Keratinocyte (primary cell): ENCODE results near the gene PTGR3. TPM values are rescaled to one million over a fixed set of nuclear protein-coding genes. Genes with fewer than 3 reads are reported as not detected.

ENCODE experiments used
- DNase-seq: peaks from one replicate; pipeline ENCODE4 v3.0.0-alpha.2; 2011; ENCODE audit warnings: low read depth, missing footprints, low spot score
- FAIRE-seq: peaks from 2 replicates; lab custom pipeline; 2011; peaks lifted over from hg19 to GRCh38; lab: Jason Lieb, UNC
- H2AFZ ChIP-seq: 2 replicates; pipeline ENCODE4 v1.6.0; 2012; ENCODE audit warnings: low read length, control low read depth, inconsistent platforms; ENCODE audit not compliant: control insufficient read depth
- H3K27ac ChIP-seq: 2 replicates; pipeline ENCODE4 v1.5.1; 2011; ENCODE audit warnings: low read length; ENCODE audit not compliant: control insufficient read depth, insufficient read depth
- H3K27me3 ChIP-seq: 3 replicates; pipeline ENCODE4 v1.6.0; 2011; ENCODE audit warnings: low read length; ENCODE audit not compliant: control insufficient read depth, insufficient read depth; ENCODE audit errors: extremely low read depth
- H3K36me3 ChIP-seq, 2 experiments: 2 replicates in 1 of 2; 3 replicates in 1 of 2; pipeline ENCODE4 v1.5.1; 2011; ENCODE audit warnings: low read length in 2 of 2, mild to moderate bottlenecking in 1 of 2; ENCODE audit not compliant: control insufficient read depth in 2 of 2, insufficient read depth in 2 of 2; ENCODE audit errors: extremely low read depth in 1 of 2
- H3K4me1 ChIP-seq: 3 replicates; pipeline ENCODE4 v1.5.1; 2011; ENCODE audit warnings: low read length; ENCODE audit not compliant: control insufficient read depth, insufficient read depth; ENCODE audit errors: extremely low read depth
- H3K4me2 ChIP-seq: 3 replicates; pipeline ENCODE4 v1.6.0; 2011; ENCODE audit warnings: low read depth, low read length; ENCODE audit not compliant: control insufficient read depth, insufficient read depth; ENCODE audit errors: extremely low read depth
- H3K4me3 ChIP-seq, 3 experiments: fragments of 200-600 bp in 1 of 3; sonication (generic) in 1 of 3; 2 replicates in 2 of 3; 3 replicates in 1 of 3; pipeline ENCODE4 v1.5.1; 2011 to 2016; ENCODE audit warnings: low read length in 3 of 3, mild to moderate bottlenecking in 3 of 3, control low read depth in 2 of 3, inconsistent platforms in 1 of 3, low read depth in 1 of 3, mixed read lengths in 1 of 3, mixed run types in 1 of 3, moderate library complexity in 1 of 3; ENCODE audit not compliant: control insufficient read depth in 2 of 3, insufficient read depth in 2 of 3; ENCODE audit errors: extremely low read depth in 1 of 3
- H3K79me2 ChIP-seq: 2 replicates; pipeline ENCODE4 v1.6.0; 2012; ENCODE audit warnings: low read length; ENCODE audit not compliant: control insufficient read depth, insufficient read depth
- H3K9ac ChIP-seq: 3 replicates; pipeline ENCODE4 v1.6.0; 2011; ENCODE audit warnings: low read length; ENCODE audit not compliant: control insufficient read depth, insufficient read depth; ENCODE audit errors: extremely low read depth
- H3K9me1 ChIP-seq: 3 replicates; pipeline ENCODE4 v1.6.0; 2011; ENCODE audit warnings: low read length; ENCODE audit not compliant: control insufficient read depth, insufficient read depth; ENCODE audit errors: extremely low read depth
- H3K9me3 ChIP-seq: 2 replicates; pipeline ENCODE4 v1.5.1; 2012; ENCODE audit warnings: low read depth, low read length; ENCODE audit not compliant: control insufficient read depth
- H4K20me1 ChIP-seq: 3 replicates; pipeline ENCODE4 v1.6.0; 2011; ENCODE audit warnings: low read length; ENCODE audit not compliant: control insufficient read depth, insufficient read depth; ENCODE audit errors: extremely low read depth
- EZH2 ChIP-seq: IDR thresholded peaks from one replicate; pipeline ENCODE4 v1.6.1; 2012; ENCODE audit warnings: inconsistent platforms, mild to moderate bottlenecking, low read length, moderate library complexity
- dilution Hi-C: fragments of 300-500 bp; cut with MboI; formaldehyde crosslinking; loops from one replicate; pipeline ENCODE4 v1.7.0; 2020; ENCODE audit warnings: low sequenced_read_pairs; ENCODE audit not compliant: extremely low pct_ligation_motif_present
- polyA plus RNA-seq, 5 experiments: library from polyadenylated mRNA; depleted of rRNA in 3 of 5; stranded (reverse) in 3 of 5; stranded (forward) in 1 of 5; unstranded in 1 of 5; fragments of >200 nt; gene quantifications; 1 replicate in 1 of 5; 2 replicates in 3 of 5; 3 replicates in 1 of 5; pipeline versions ENCODE4 v1.2.1 to v1.2.3, GENCODE V29; 2011 to 2012; ENCODE audit warnings: missing spikeins in 2 of 5, low read depth in 1 of 5, low replicate concordance in 1 of 5
- TF ChIP-seq, protein P1 (sequence below), 3 experiments: IDR thresholded peaks in 1 of 3; conservative IDR thresholded peaks in 1 of 3; optimal IDR thresholded peaks in 1 of 3; 2 replicates in 2 of 3; 3 replicates in 1 of 3; pipeline versions ENCODE3 to v1.5.1; 2011; ENCODE audit warnings: low read length in 3 of 3, mild to moderate bottlenecking in 3 of 3, moderate library complexity in 2 of 3, control low read depth in 1 of 3, inconsistent platforms in 1 of 3; ENCODE audit not compliant: insufficient read depth in 2 of 3; ENCODE audit errors: extremely low read depth in 1 of 3

Gene PTGR3
- polyA plus RNA-seq, 1 donor (not counting 4 experiments of a cell fraction or from before 2014, with no cell fraction given): 25.2 TPM

GRCh38 chr18:75169411-75169810 lies 39.5 kb downstream of the PTGR3 start:
- H3K79me2 ChIP-seq: no peaks in the 10 kb centered on the region
- no peaks in the 10 kb centered on the region for H3K9me1 ChIP-seq
- dilution Hi-C loops: no loop called here
- no peak for FAIRE-seq
- no peak overlapping the region for H3K27ac ChIP-seq
- H4K20me1 ChIP-seq: no peaks in the 10 kb centered on the region
- no peaks in the 10 kb centered on the region for H3K36me3 ChIP-seq
- no peaks in the 10 kb centered on the region for H3K27me3 ChIP-seq
- no peak for TF ChIP-seq EZH2
- TF ChIP-seq, protein P1, sequence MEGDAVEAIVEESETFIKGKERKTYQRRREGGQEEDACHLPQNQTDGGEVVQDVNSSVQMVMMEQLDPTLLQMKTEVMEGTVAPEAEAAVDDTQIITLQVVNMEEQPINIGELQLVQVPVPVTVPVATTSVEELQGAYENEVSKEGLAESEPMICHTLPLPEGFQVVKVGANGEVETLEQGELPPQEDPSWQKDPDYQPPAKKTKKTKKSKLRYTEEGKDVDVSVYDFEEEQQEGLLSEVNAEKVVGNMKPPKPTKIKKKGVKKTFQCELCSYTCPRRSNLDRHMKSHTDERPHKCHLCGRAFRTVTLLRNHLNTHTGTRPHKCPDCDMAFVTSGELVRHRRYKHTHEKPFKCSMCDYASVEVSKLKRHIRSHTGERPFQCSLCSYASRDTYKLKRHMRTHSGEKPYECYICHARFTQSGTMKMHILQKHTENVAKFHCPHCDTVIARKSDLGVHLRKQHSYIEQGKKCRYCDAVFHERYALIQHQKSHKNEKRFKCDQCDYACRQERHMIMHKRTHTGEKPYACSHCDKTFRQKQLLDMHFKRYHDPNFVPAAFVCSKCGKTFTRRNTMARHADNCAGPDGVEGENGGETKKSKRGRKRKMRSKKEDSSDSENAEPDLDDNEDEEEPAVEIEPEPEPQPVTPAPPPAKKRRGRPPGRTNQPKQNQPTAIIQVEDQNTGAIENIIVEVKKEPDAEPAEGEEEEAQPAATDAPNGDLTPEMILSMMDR (optimal IDR thresholded peaks at IDR 0.05 in 1 of 3, IDR thresholded peaks at IDR 0.05 in 1 of 3, conservative IDR thresholded peaks at IDR 0.05 in 1 of 3; ENCODE audit: extremely low read depth in 1 of 3, insufficient read depth in 2 of 3, low read length in 3 of 3): no peak
- H3K9me3 ChIP-seq: no peaks in the 10 kb centered on the region
- DNase-seq: no peak
- H3K9ac ChIP-seq: no peak overlapping the region
- H3K4me3 ChIP-seq: no peak overlapping the region
- no peak overlapping the region for H3K4me2 ChIP-seq
- H2AFZ ChIP-seq: no peak overlapping the region
- no peaks in the 10 kb centered on the region for H3K4me1 ChIP-seq

- H3K36me3 ChIP-seq: no peaks in the 10 kb centered on the region
- no peak overlapping the region for H2AFZ ChIP-seq
- H3K79me2 ChIP-seq: no peaks in the 10 kb centered on the region
- dilution Hi-C loops: no loop called here
- no peak overlapping the region for H3K9ac ChIP-seq
- H3K27ac ChIP-seq: no peak overlapping the region
- FAIRE-seq: no peak
- no peaks in the 10 kb centered on the region for H3K27me3 ChIP-seq
- H3K4me2 ChIP-seq: no peak overlapping the region
- no peaks in the 10 kb centered on the region for H3K9me3 ChIP-seq
- no peaks in the 10 kb centered on the region for H3K4me1 ChIP-seq
- DNase-seq: no peak
- no peak overlapping the region for H3K4me3 ChIP-seq
- no peaks in the 10 kb centered on the region for H4K20me1 ChIP-seq
- H3K9me1 ChIP-seq: no peaks in the 10 kb centered on the region
- TF ChIP-seq EZH2: no peak
- TF ChIP-seq, protein P1 (optimal IDR thresholded peaks at IDR 0.05 in 1 of 3, IDR thresholded peaks at IDR 0.05 in 1 of 3, conservative IDR thresholded peaks at IDR 0.05 in 1 of 3; ENCODE audit: extremely low read depth in 1 of 3, insufficient read depth in 2 of 3, low read length in 3 of 3): no peak
Observed at GRCh38 chr18:75168619-75169018, 40.3 kb downstream of the PTGR3 start.
